HG02840 (cell line): Measurements from ENCODE around the gene NLRP3.

Source experiments
- ATAC-seq: cut with Tn5 transposase; IDR thresholded peaks from one replicate; pipeline ENCODE4 v1.9.1; 2021; ENCODE audit warnings: mild to moderate bottlenecking, moderate library complexity, moderate number of reproducible peaks; ENCODE audit not compliant: unreplicated experiment, low FRiP score

NLRP3 gene

GRCh38 chr1:247435030-247435758 lies 19.2 kb downstream of the NLRP3 start:
- no peak for ATAC-seq

- ATAC-seq: no peak
Observed at GRCh38 chr1:247435759-247436147, 19.8 kb downstream of the NLRP3 start.

- ATAC-seq: no peak
Observed at GRCh38 chr1:247437551-247438505, 21.9 kb downstream of the NLRP3 start.

GRCh38 chr1:247440001-247440620 lies 24.1 kb downstream of the NLRP3 start:
- peak; percentile 99 for ATAC-seq

GRCh38 chr1:247441606-247442005 lies 25.6 kb downstream of the NLRP3 start:
- no peak for ATAC-seq

GRCh38 chr1:247442164-247442563 lies 26.2 kb downstream of the NLRP3 start:
- no peak for ATAC-seq

GRCh38 chr1:247443641-247444040 lies 27.7 kb downstream of the NLRP3 start:
- ATAC-seq: no peak

- no peak for ATAC-seq
Observed at GRCh38 chr1:247444571-247444970, 28.6 kb downstream of the NLRP3 start.

GRCh38 chr1:247445526-247446356 lies 29.8 kb downstream of the NLRP3 start:
- ATAC-seq: no peak

- no peak for ATAC-seq
Observed at GRCh38 chr1:247447162-247447909, 31.4 kb downstream of the NLRP3 start.

GRCh38 chr1:247448107-247448791 lies 32.3 kb downstream of the NLRP3 start:
- ATAC-seq: no peak

GRCh38 chr1:247451388-247452010 lies 35.5 kb downstream of the NLRP3 start:
- no peak for ATAC-seq

- ATAC-seq: no peak
Observed at GRCh38 chr1:247452447-247453039, 36.6 kb downstream of the NLRP3 start.

- ATAC-seq: no peak
Observed at GRCh38 chr1:247453245-247453644, 37.3 kb downstream of the NLRP3 start.

GRCh38 chr1:247453997-247454396 lies 38.0 kb downstream of the NLRP3 start:
- ATAC-seq: no peak

- no peak for ATAC-seq
Observed at GRCh38 chr1:247456021-247456420, 40.0 kb downstream of the NLRP3 start.

GRCh38 chr1:247456914-247457639 lies 41.1 kb downstream of the NLRP3 start:
- ATAC-seq: no peak
